Panc1 (cell line): Measurements from ENCODE around the gene CERS1.

Source experiments
- POLR2AphosphoS5 ChIP-seq: IDR thresholded peaks from 2 replicates; pipeline ENCODE4 v1.6.1; 2012; ENCODE audit warnings: mild to moderate bottlenecking, low read depth, low read length, moderate library complexity
- TCF7L2 ChIP-seq: IDR thresholded peaks from 2 replicates; pipeline ENCODE4 v1.6.1; 2011; ENCODE audit warnings: mild to moderate bottlenecking, low read depth, low read length, inconsistent platforms
- TF ChIP-seq, protein P1 (sequence below): fragments of 450-650 bp; IDR thresholded peaks from 2 replicates; pipeline ENCODE4 v1.5.1; 2017; ENCODE audit warnings: mild to moderate bottlenecking
- TF ChIP-seq, protein P2 (sequence below), 2 experiments: IDR thresholded peaks; 2 replicates each; pipeline ENCODE4 v1.6.1; 2011 to 2012; ENCODE audit warnings: low read depth in 2 of 2, control low read depth in 1 of 2, low read length in 1 of 2, mild to moderate bottlenecking in 1 of 2, moderate library complexity in 1 of 2; ENCODE audit not compliant: insufficient read depth in 1 of 2

DNA sequence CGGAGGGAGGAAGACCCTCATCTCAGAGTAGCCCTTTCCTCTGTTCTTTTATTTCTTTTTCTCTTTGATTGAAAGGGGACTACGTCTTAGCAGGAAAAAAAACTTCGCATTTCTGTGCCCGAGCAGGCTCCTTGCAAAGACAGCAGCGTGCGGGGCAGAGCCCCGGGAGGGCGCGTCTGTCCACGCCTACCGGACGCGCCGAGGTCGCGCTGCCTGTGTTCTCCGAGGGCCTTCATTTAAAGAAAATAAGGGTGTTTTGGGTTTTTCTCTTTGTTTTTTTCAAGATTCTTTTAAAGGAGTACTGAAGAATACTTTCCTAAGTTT is 29.2 kb downstream of the CERS1 start:
- TF ChIP-seq, protein P1, sequence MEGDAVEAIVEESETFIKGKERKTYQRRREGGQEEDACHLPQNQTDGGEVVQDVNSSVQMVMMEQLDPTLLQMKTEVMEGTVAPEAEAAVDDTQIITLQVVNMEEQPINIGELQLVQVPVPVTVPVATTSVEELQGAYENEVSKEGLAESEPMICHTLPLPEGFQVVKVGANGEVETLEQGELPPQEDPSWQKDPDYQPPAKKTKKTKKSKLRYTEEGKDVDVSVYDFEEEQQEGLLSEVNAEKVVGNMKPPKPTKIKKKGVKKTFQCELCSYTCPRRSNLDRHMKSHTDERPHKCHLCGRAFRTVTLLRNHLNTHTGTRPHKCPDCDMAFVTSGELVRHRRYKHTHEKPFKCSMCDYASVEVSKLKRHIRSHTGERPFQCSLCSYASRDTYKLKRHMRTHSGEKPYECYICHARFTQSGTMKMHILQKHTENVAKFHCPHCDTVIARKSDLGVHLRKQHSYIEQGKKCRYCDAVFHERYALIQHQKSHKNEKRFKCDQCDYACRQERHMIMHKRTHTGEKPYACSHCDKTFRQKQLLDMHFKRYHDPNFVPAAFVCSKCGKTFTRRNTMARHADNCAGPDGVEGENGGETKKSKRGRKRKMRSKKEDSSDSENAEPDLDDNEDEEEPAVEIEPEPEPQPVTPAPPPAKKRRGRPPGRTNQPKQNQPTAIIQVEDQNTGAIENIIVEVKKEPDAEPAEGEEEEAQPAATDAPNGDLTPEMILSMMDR: peak; percentile 46
- TF ChIP-seq POLR2AphosphoS5 (no peak), TCF7L2 (no peak)
- TF ChIP-seq, protein P2, sequence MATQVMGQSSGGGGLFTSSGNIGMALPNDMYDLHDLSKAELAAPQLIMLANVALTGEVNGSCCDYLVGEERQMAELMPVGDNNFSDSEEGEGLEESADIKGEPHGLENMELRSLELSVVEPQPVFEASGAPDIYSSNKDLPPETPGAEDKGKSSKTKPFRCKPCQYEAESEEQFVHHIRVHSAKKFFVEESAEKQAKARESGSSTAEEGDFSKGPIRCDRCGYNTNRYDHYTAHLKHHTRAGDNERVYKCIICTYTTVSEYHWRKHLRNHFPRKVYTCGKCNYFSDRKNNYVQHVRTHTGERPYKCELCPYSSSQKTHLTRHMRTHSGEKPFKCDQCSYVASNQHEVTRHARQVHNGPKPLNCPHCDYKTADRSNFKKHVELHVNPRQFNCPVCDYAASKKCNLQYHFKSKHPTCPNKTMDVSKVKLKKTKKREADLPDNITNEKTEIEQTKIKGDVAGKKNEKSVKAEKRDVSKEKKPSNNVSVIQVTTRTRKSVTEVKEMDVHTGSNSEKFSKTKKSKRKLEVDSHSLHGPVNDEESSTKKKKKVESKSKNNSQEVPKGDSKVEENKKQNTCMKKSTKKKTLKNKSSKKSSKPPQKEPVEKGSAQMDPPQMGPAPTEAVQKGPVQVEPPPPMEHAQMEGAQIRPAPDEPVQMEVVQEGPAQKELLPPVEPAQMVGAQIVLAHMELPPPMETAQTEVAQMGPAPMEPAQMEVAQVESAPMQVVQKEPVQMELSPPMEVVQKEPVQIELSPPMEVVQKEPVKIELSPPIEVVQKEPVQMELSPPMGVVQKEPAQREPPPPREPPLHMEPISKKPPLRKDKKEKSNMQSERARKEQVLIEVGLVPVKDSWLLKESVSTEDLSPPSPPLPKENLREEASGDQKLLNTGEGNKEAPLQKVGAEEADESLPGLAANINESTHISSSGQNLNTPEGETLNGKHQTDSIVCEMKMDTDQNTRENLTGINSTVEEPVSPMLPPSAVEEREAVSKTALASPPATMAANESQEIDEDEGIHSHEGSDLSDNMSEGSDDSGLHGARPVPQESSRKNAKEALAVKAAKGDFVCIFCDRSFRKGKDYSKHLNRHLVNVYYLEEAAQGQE (IDR thresholded peaks at IDR 0.05; ENCODE audit: insufficient read depth in 1 of 2, low read depth in 2 of 2, low read length in 1 of 2): no peak
